HT-29 (cell line): ENCODE measurements around the gene PCMTD2. TPM values are rescaled to one million over a fixed set of nuclear protein-coding genes. Genes with fewer than 3 reads are reported as not detected.

Experiments
- DNase-seq: peaks from one replicate; pipeline ENCODE4 v3.0.0-alpha.2; 2015; ENCODE audit warnings: low spot score
- total RNA-seq: library from RNA; depleted of rRNA; stranded (reverse); fragments of >200 nt; shearing (Covaris generic); gene quantifications from 2 replicates; pipeline ENCODE4 v1.2.3, GENCODE V29; 2014

The PCMTD2 gene
- total RNA-seq, 1 experiment from 2014 or later: 52.0 TPM

DNA sequence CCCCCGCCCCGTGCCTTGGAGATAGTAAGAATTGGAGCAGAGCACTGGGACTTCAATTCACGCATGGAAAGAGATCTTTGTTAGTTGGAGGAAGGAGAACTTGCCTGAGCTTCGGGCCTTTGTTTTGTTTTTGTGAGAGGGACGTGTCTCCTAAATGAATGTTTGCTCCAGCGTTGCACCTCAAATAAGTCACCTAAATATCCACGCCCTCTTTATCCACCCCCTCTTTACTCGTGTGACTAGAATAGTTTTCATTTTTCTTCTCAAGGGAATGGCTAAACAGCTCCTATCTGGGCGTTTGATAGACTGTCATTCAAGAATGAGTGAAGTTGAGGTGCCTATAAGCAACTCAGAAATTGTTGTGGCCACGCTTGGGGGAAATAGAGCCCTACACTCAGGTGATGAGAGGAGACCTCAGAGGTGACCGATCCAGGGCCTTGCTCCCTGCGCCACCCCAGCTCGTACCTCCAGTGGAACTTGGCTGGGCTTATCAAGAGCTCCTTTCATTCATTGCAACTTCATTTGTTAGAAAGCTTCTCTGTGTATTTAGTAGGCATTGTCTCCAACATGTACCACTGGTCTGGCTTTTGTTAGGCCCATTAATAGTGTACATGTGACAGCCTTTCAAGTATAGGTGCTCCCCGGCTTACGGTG, 861 bp downstream of the PCMTD2 start:
- no peak for DNase-seq

DNA sequence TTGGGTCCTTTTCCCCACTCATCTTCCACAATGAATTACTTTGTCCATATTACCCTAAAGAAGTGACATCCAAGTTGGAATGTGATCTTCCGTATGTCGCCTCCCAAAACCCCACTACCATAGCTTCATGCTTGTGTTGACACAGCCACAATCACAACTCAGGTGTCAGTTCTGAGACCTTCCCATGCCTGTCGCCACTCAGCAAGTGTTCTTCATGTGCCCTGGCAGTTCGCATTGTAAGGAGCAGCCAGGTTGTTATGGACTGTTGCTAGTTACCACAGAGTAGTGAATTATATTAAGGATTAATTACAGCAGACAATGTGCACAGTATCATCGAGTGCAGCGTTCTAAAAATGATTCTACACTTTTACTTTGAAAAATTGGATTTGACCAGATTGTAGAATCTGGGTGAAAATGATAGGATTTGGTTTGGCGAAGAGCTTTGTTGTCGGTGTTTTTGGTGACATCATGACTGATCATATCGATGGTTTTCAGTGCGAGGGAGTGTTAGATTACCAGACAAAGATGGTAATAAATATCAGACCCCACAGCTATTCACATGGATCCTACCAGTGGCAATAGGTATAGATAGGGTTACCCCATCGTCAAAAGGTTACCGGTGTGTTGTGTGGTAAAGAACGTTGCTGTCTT, 1.7 kb downstream of the PCMTD2 start:
- DNase-seq: no peak

DNA sequence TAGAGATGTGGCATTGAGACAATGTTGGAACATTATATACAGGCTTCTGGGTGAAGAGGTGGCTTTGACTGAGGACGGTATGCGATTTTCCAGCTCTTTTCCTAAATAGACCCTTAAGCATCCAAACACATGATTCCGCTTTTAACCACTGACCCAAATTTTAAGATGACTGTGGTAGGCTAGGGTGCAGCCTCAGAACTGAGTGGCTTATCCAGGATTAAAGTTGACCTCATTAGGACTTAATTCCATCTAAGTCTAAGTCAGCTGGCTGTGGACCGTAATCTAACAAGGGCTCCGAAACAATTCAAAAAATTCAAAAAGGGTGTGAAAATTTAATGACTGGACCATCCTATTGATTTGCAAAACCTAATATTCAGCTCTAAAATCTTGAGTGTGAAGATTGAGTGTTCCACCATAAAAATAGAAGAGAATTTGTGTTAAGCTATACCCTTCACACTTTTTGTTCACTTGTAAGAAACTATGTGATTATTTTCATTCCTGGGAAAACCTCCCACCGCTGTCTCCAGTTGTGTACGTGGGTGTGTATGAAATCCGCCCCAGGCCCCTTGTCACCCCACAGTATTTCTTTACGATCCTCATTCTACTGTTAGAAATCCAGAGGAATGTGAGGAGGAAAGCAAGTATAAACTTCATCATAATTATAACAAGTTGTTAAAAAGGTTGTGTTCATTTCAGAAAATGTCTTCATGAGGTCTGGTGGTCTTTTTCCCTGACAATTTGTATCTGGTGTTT, 2.7 kb downstream of the PCMTD2 start:
- DNase-seq: no peak

DNA sequence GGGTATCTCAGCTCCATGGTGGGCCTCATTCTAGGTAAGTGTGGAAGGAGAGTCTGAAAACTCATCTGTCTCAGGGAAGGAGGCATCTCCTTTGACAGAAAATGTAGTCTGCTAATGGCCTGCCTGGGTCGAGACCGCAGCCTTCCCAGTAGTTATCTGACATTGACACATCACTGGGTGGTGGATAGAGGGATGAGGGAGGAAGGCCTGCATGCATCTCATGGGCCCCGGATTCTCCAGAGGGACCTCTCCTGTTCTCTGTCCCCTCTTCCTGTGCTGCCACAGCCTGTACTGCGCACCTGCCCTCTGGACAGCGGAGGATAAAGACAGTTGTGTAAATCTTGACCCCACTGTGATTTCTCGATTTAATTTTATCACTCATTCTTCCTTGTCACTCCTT, 4.7 kb downstream of the PCMTD2 start:
- no peak for DNase-seq

DNA sequence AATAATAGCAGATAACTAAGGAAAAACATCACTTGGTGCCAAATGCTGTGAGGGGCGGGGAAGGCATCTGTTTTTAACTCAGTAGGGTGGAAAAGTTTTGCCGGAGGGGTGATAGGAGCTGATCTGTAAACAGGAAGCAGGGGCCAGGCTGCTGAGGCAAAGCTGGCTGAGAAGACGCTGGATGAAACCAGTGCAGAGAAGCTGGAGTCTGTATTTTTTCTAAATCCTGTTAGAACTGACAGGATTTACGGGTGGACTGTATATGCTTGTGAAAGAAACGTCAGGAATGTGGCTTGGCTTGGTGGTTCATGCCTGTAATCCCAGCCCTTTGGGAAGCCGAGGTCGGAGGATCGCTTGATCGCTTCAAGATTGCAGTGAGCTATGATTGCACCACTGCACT, 5.6 kb downstream of the PCMTD2 start:
- DNase-seq: no peak

DNA sequence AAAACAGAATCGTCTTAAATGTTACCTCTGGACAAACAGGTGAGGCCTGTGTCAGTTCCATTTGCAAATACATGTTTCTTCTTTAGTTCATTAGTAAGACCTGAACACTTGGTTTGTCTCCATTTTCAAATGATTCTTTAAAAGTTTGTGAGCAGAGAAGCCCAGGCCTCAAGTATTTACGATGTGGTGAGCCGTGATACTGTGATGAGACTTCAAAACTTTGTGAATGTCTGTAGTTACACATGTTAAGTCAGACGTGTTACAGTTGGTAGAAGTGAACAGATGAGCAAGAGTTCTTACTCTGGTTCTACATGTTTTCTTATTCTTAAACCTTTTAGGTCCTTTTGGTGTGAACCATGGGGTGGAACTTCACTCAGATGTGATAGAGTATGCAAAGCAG, 8.5 kb downstream of the PCMTD2 start:
- DNase-seq: no peak

DNA sequence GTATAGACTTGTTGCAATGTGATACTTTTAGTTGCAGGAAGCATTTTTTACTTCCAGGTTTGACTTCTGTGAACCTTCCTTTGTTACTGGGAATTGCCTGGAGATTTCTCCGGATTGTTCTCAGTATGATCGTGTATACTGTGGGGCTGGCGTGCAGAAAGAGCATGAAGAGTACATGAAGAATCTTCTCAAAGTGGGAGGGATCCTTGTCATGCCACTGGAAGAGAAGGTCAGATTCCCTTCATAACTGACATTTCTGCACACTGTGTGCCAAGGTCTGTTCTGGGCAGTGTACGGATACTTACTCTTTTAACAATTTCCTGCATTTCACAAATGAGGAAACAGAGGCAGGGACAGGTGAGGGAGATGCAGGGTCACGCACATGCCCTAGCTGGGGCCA, 9.7 kb downstream of the PCMTD2 start:
- DNase-seq: no peak

DNA sequence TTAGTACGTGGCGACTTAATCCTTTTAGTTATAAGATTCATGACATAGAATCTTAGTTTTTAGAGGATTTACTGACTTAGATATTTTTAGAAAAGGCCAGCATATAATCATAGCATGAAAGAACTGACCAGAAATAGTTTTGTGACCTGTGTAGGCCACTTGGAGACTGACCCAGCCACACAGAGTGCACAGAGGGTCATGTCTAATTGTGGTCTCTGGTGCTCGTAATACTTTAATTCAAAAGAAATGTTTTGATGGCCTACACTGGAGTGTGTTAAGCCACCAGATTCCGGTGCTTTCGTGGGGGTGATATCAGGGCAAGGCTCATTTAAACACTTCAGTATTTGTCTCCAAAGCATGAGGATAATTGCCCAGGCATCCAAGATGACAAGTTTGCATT, 11.4 kb downstream of the PCMTD2 start:
- DNase-seq: no peak

DNA sequence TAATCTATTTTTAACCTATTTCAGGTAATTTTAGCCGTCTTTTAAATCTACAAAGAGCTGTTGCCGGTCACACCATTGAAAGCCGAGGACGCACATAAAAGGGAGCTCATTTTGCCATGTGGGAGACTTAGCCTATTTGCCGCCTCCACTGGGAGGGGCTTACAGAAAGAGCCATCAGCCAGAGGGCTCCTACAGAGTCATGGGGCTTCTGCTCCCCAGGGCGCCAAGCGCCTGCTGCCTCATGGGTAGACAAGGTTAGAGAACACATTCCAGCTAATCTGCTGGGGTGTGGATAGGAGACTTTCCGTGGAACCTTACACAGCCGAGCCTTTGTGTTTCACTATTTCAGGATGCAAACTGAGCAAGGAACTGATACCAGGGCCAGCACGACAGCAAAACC, 12.6 kb downstream of the PCMTD2 start:
- DNase-seq: no peak

DNA sequence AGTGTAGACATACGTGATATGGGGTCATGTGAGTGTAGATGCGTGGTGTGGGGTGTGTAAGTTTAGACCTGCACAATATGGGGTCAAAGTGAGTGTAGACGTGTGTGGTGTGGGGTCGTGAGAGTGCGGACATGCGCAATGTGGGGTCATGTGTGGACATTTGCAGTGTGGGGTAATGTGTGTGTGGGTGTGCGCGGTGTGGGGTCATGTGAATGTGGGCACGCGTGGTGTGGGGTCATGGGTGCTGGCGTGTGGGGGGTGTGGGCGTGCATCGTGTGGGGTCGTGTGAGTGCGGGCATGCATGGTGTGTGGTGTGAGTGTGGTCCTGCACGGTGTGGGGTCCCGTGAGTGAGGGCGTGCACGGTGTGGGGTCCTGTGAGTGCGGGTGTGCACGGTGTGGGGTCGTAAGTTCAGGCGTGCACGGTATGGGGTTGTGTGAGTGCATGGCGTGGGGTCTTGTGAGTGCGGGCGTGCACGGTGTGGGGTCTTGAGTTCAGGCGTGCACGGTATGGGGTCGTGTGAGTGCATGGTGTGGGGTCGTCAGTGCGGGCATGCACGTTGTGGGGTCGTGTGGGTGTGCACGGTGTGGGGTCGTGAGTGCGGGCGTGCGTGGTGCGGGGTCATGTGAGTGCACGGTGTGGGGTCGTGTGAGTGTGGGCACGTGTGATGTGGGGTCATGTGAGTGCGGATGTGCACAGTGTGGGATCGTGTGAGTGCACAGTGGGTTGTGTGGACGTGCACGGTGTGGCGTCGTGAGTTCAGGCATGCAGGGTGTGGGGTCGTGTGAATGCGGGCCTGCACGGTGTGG, 14.3 kb downstream of the PCMTD2 start:
- no peak for DNase-seq

DNA sequence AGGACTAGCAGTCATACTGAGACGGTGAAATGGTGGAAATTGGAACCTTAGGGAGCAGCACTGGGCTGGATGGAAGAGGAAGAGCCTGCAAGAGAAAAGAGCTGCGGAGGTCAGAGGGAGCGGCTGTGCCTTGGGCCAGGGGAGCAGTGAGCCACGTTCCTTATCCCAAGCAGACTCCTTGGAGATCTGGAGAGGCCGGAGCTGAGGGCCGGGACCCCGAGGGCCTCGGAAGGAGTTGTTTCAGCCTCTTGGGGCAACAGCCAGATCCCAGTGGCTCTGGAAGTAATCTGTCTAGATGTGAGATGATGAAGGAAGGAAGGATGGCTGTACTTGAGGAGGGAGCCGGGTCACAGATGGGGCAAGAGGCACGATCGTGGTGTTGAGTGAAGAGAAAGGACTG, 16.1 kb downstream of the PCMTD2 start:
- no peak for DNase-seq

DNA sequence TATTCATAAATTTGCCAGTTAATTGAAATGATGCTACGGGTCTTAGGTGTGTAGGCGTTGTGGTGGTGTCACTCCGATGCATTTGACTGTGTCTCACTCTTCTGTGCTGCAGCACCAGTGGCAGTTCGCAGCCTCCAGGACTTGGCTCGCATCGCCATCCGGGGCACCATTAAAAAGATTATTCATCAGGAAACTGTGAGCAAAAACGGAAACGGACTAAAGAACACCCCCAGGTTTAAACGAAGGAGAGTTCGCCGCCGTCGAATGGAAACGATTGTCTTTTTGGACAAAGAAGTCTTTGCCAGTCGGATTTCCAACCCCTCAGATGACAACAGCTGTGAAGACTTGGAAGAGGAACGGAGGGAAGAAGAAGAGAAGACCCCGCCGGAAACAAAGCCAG, 17.6 kb downstream of the PCMTD2 start:
- no peak for DNase-seq

DNA sequence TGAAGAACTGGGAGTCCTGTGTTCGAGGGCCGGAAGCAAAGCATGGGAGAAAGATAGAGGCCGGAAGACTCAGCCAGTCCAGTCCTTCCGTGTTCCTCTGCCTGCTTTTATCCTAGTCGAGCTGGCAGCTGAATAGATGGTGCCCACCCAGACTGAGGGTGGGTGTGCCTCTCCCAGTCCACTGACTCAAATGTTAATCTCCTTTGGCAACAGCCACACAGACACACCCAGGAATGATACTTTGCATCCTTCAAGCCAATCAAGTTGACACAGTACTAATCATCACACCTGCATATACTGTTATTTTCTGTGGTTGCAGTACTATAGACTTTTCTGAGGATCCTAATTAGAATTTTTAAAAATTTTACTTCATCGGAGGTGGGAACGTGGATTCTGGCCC, 21.3 kb downstream of the PCMTD2 start:
- no peak for DNase-seq

DNA sequence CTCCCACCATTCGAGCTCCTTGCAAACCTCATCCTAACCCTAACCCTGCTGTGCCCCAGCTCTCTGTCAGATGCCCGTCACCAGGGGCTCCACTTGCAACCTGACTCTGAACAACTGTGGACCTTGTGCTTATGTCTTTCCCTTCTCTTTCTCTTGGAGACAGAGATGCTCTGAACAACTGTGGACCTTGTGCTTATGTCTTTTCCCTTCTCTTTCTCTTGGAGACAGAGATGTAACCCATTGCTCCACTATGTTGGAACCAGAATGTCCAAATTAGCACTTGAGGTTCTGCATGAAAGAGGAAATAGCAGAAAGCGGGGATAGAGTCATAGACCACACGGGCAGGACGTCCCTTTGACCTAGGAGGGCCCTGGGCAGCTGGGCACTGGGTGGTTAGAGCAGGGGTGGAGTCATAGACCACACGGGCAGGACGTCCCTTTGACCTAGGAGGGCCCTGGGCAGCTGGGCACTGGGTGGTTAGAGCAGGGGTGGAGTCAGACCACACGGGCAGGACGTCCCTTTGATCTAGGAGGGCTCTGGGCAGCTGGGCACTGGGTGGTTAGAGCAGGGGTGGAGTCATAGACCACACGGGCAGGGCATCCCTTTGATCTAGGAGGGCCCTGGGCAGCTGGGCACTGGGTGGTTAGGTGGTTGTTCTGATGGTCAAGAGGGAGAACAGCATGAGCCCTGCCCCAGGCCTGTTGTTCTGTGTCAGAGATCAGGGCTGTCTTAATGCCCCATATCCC, 22.2 kb downstream of the PCMTD2 start:
- DNase-seq: peak; percentile 74

DNA sequence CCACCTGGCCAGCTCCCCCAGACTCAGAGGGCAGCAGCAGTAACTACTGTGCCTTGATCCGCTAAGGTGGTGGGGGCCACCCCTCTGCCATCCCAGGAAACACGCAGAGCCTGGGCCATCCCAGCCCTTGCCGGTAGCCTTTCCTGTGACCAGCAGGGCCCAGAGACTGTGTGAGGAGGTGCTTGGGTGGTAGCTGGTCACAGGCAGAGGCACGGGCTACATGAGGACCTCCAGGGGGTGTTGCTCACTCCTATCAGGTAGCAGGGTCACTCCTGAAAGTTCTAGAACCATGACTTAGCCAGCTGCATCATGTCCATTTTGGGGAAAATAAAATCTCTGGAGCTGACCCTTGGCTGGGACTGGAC, 22.8 kb downstream of the PCMTD2 start:
- DNase-seq: no peak

DNA sequence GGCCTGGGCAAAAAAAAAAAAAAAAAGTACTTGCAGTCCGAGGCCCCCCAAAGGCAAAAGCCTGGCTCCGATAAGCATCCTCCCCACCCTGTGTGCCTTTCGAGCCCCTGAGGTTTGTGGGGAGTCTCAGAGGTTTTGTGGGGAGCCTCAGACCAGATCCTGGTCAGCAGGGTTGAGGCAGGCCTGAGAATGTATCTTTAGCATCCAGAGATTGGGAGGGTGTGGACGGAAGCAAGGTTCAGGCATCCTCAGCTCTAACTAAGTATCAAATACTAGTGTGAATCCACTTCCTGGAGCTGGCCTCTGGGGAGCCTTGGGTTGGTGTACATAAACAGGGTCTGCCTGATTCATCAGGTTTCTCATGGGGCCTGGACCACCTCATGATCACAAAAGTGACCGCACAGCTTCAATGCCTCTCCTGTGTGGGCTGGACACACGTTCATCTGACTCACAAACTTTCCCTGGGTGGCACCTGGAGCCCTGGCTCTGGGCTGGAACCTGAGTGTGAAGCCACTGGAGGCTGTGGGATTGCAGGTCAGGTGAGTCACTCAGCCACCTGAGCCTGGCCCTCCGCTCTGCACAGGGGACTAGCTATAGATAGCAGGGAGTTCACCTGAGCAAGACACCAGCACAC, 24.4 kb downstream of the PCMTD2 start:
- DNase-seq: peak; percentile 56

DNA sequence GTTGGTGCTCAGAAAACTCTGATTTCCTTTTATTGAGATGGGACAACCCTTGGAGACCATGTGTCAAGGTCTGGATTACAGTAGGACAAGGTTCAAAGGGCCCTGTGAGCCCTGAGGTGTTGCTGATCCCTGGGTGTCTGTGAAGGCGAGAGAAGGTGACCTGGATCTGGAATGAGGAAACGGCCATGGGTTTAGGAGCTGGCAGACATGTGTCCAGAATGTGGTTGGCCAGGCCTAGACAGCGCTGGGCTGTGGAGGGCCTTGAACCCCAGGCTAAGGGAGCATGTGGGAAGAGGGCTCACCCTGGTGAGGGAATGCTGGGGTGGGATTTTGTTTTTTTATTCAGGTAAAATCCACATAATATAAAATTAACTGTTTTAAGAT, 24.9 kb downstream of the PCMTD2 start:
- no peak for DNase-seq

DNA sequence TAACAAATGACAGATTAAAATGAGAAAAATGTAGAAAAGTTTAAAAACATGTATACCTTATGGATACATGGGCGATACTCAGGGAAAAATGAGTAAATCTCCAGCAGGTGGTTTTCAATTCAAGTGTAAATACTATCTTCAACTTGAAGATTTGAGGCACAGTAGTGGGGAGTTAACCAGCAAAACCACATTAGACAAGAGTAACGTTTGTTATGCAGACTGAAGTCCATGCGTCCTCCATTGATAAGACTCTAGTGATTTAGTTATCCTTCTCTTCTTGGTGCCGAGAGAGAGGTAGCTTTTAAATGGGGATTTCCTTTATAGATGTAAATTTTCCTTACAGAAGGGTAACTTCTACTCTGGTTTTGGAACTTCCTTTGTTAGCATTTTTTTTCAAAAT, 28.1 kb downstream of the PCMTD2 start:
- no peak for DNase-seq

DNA sequence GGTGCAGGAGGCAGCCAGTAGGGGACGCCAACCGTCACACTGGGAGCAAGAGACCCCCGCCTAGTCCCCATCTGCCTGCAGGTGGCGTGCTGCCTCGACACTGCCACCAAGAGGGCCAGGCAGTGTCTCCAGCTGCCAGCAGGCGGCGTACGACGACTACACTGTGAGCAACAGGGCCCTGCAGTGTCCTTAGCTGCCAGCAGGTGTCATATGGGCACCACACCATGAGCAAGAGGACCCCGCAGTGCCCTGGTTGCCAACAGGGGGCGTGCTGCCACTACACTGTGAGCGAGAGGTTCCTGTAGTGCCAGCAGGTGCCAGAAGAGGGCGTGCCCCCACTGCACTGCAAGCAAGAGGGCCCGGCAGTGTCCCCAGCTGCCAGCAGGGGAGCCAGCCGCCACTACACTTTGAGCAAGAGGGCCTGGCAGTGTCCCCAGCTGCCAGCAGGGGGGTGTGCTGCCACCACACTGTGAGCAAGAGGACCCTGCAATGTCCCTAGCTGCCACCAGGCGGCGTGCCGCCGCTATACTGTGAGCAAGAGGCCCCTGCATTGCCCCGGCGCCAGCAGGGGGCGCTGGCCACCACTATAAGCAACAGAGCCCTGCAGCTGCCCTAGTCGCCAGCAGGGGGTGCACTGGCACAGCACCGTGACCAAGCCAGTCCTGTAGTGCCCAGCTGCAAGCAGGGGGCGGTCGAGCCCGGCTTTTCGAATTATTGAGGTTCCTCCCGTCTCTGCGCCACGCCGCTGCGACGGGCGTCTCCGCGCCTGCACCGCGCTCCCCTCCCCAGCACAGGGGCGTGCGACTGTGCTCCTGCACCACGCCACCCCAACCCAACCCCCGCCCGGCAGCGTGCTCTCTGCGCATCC, 30.3 kb downstream of the PCMTD2 start:
- DNase-seq: peak; percentile 86
